ENCODE measurements around the gene CNTN5. TPM values are rescaled to one million over a fixed set of nuclear protein-coding genes. Genes with fewer than 3 reads are reported as not detected.

The CNTN5 gene
- total RNA-seq, 4 donors from 2014 or later: 0.16 TPM; not detected in 3

- Histone ChIP-seq H3K9me3 (no peaks in the 10 kb centered on the region), H3K4me3 (no peak overlapping the region), H3K27me3 (no peaks in the 10 kb centered on the region), H3K27ac (no peak overlapping the region), H3K36me3 (no peaks in the 10 kb centered on the region), H3K4me1 (no peaks in the 10 kb centered on the region)
- TF ChIP-seq POLR2A (IDR thresholded peaks at IDR 0.05): no peak
- no peak for TF ChIP-seq CTCF (IDR thresholded peaks at IDR 0.05 in 4 of 5, conservative IDR thresholded peaks at IDR 0.05 in 1 of 5)
- intact Hi-C loops (cut with DNase I; ENCODE audit: low total_unique reads): no loop called here
- DNase-seq: no peak
- ATAC-seq: no peak
- in situ Hi-C loops (cut with MboI; ENCODE audit: low sequenced_read_pairs in 4 of 4): no loop called here
Measured at GRCh38 chr11:100297516-100297915, 1276.8 kb downstream of the CNTN5 start.

GRCh38 chr11:100302824-100303223 lies 1282.1 kb downstream of the CNTN5 start:
- in situ Hi-C loops (cut with MboI; ENCODE audit: low sequenced_read_pairs in 4 of 4): no loop called here
- Histone ChIP-seq H3K27ac (no peak overlapping the region), H3K27me3 (no peaks in the 10 kb centered on the region), H3K9me3 (no peaks in the 10 kb centered on the region), H3K36me3 (no peaks in the 10 kb centered on the region), H3K4me1 (no peaks in the 10 kb centered on the region), H3K4me3 (no peak overlapping the region)
- ATAC-seq (no peak), DNase-seq (no peak)
- intact Hi-C loops (cut with DNase I; ENCODE audit: low total_unique reads): no loop called here
- TF ChIP-seq CTCF (IDR thresholded peaks at IDR 0.05 in 4 of 5, conservative IDR thresholded peaks at IDR 0.05 in 1 of 5): no peak
- TF ChIP-seq POLR2A (IDR thresholded peaks at IDR 0.05): no peak

GRCh38 chr11:100303897-100304296 lies 1283.1 kb downstream of the CNTN5 start:
- in situ Hi-C loops (cut with MboI; ENCODE audit: low sequenced_read_pairs in 4 of 4) (no loop called here), intact Hi-C loops (cut with DNase I; ENCODE audit: low total_unique reads) (no loop called here)
- ATAC-seq: no peak
- Histone ChIP-seq H3K27ac (no peak overlapping the region), H3K4me1 (no peaks in the 10 kb centered on the region), H3K9me3 (no peaks in the 10 kb centered on the region), H3K4me3 (no peak overlapping the region), H3K36me3 (no peaks in the 10 kb centered on the region), H3K27me3 (no peaks in the 10 kb centered on the region)
- TF ChIP-seq POLR2A (IDR thresholded peaks at IDR 0.05) (no peak), CTCF (IDR thresholded peaks at IDR 0.05 in 4 of 5, conservative IDR thresholded peaks at IDR 0.05 in 1 of 5) (no peak)
- DNase-seq: no peak

- in situ Hi-C loops (cut with MboI; ENCODE audit: low sequenced_read_pairs in 4 of 4) (no loop called here), intact Hi-C loops (cut with DNase I; ENCODE audit: low total_unique reads) (no loop called here)
- DNase-seq: no peak
- TF ChIP-seq POLR2A (IDR thresholded peaks at IDR 0.05): no peak
- no peak for TF ChIP-seq CTCF (IDR thresholded peaks at IDR 0.05 in 4 of 5, conservative IDR thresholded peaks at IDR 0.05 in 1 of 5)
- ATAC-seq: no peak
- no peak overlapping the region for H3K4me3 ChIP-seq
- no peaks in the 10 kb centered on the region for H3K27me3 ChIP-seq
- H3K36me3 ChIP-seq: no peaks in the 10 kb centered on the region
- H3K4me1 ChIP-seq: no peaks in the 10 kb centered on the region
- no peaks in the 10 kb centered on the region for H3K9me3 ChIP-seq
- no peak overlapping the region for H3K27ac ChIP-seq
Measured at GRCh38 chr11:100308202-100308601, 1287.5 kb downstream of the CNTN5 start.

GRCh38 chr11:100315946-100316345 lies 1295.2 kb downstream of the CNTN5 start:
- no peaks in the 10 kb centered on the region for H3K9me3 ChIP-seq
- TF ChIP-seq CTCF (IDR thresholded peaks at IDR 0.05 in 4 of 5, conservative IDR thresholded peaks at IDR 0.05 in 1 of 5): no peak
- TF ChIP-seq POLR2A (IDR thresholded peaks at IDR 0.05): no peak
- ATAC-seq: no peak
- no peaks in the 10 kb centered on the region for H3K27me3 ChIP-seq
- H3K4me1 ChIP-seq: no peaks in the 10 kb centered on the region
- no peaks in the 10 kb centered on the region for H3K36me3 ChIP-seq
- no peak overlapping the region for H3K4me3 ChIP-seq
- H3K27ac ChIP-seq: no peak overlapping the region
- in situ Hi-C loops (cut with MboI; ENCODE audit: low sequenced_read_pairs in 4 of 4) (no loop called here), intact Hi-C loops (cut with DNase I; ENCODE audit: low total_unique reads) (no loop called here)
- no peak for DNase-seq

All from gastrocnemius medialis (tissue), 4 donors.